ENCODE measurements around the gene LRFN5. TPM values are rescaled to one million over a fixed set of nuclear protein-coding genes. Genes with fewer than 3 reads are reported as not detected.

The LRFN5 gene
- polyA plus RNA-seq, 2 donors = 0.14 to 0.24 TPM

DNA sequence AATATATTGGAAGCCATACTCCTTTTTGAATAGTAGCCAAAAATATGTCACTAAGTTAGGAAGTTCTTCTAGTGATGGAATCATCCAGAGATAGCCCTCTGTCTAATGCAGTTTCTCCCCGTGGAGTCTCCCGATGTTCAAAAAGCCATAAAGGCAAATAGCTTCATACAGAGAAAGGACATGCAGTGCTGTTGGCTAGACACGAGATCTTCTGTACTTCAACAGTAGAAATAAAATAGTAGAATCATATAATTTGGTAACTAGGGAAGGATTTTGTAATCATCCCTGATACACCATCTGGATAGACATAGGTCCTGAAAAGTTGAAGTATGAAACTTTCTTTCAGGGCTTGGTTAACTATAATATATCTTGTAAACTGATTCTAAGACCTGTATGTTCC is 27.6 kb downstream of the LRFN5 start:
- Histone ChIP-seq H3K27me3 (ENCODE audit: control insufficient read depth in 1 of 2, insufficient read depth in 2 of 2, low read length in 2 of 2) (no peaks in the 10 kb centered on the region), H3K4me1 (ENCODE audit: control insufficient read depth in 2 of 2, insufficient read depth in 2 of 2, low read length in 1 of 2) (no peaks in the 10 kb centered on the region), H3K36me3 (ENCODE audit: control insufficient read depth in 2 of 2, insufficient read depth in 2 of 2, low read length in 1 of 2) (no peaks in the 10 kb centered on the region), H3K27ac (ENCODE audit: low read depth in 2 of 2, low read length in 1 of 2) (no peak overlapping the region), H3K4me3 (ENCODE audit: low read depth in 1 of 2, low read length in 2 of 2) (no peak overlapping the region), H3K9me3 (ENCODE audit: control insufficient read depth in 2 of 2, insufficient read depth in 1 of 2, low read depth in 1 of 2, low read length in 1 of 2) (no peaks in the 10 kb centered on the region)
- 77 to 81% methylated on average over 3 of the region's 3 CpGs for WGBS, 2 donors

DNA sequence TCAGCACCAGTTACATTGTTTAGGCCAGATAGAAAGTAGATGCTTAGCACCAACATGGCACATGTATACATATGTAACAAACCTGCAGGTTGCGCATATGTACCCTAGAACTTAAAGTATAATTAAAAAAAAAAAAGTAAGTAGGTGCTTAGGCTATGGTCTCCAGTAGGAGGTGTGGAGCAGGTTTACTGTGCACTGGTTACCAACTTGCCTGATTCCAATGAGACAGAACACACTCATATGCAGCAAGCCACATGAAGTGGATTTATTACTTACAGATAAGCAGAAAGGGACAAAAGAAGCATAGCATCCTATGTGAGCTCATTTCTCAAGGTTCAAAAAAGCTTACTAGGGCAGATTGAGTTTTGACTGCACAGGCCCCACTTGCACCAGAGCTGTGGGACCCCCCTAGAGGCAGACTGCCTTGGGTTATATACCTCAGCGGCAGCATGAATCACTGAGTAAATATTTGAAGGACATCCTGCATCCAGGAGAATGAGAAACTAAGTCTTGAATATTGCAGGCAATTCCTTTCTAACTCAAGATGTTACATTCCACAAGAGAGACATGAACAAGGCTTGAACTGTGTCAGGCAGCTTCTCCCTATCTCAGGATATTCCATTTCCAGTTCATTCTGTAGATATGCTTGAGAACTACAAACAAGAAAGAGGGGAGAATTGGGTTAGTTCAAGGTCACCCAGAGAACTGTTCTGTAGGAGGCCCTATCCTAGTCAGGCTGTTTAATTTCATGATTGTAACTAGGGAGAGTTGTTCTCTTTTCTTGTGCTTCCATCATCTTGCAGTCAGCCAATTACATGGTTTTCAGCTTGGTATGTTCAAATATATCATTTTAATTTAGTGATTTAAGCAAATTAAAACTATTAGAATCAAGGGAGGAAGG is 30.1 kb downstream of the LRFN5 start:
- no peak overlapping the region for H3K27ac ChIP-seq (ENCODE audit: low read depth in 2 of 2, low read length in 1 of 2)
- H3K27me3 ChIP-seq (ENCODE audit: control insufficient read depth in 1 of 2, insufficient read depth in 2 of 2, low read length in 2 of 2) = no peaks in the 10 kb centered on the region
- WGBS, 2 donors = 80% methylated on average over 2 of the region's 2 CpGs

GRCh38 chr14:41641690-41642089 is 35.0 kb downstream of the LRFN5 start:
- no peaks in the 10 kb centered on the region for H3K27me3 ChIP-seq (ENCODE audit: control insufficient read depth in 1 of 2, insufficient read depth in 2 of 2, low read length in 2 of 2)
- H3K4me1 ChIP-seq (ENCODE audit: control insufficient read depth in 2 of 2, insufficient read depth in 2 of 2, low read length in 1 of 2) = no peaks in the 10 kb centered on the region
- no peak overlapping the region for H3K4me3 ChIP-seq (ENCODE audit: low read depth in 1 of 2, low read length in 2 of 2)
- no peaks in the 10 kb centered on the region for H3K36me3 ChIP-seq (ENCODE audit: control insufficient read depth in 2 of 2, insufficient read depth in 2 of 2, low read length in 1 of 2)
- 84 to 97% methylated on average over 1 of the region's 1 CpG for WGBS, 2 donors
- no peak overlapping the region for H3K27ac ChIP-seq (ENCODE audit: low read depth in 2 of 2, low read length in 1 of 2)
- no peaks in the 10 kb centered on the region for H3K9me3 ChIP-seq (ENCODE audit: control insufficient read depth in 2 of 2, insufficient read depth in 1 of 2, low read depth in 1 of 2, low read length in 1 of 2)

More for the DNA sequence above, 30.1 kb downstream of the LRFN5 start:
- Histone ChIP-seq H3K9me3 (ENCODE audit: control insufficient read depth in 2 of 2, insufficient read depth in 1 of 2, low read depth in 1 of 2, low read length in 1 of 2) (no peaks in the 10 kb centered on the region), H3K36me3 (ENCODE audit: control insufficient read depth in 2 of 2, insufficient read depth in 2 of 2, low read length in 1 of 2) (no peaks in the 10 kb centered on the region), H3K4me1 (ENCODE audit: control insufficient read depth in 2 of 2, insufficient read depth in 2 of 2, low read length in 1 of 2) (no peaks in the 10 kb centered on the region), H3K4me3 (ENCODE audit: low read depth in 1 of 2, low read length in 2 of 2) (no peak overlapping the region)

- H3K27ac ChIP-seq (ENCODE audit: low read depth in 2 of 2, low read length in 1 of 2) = no peak overlapping the region
- 56 to 73% methylated on average over 1 of the region's 1 CpG for WGBS, 2 donors
- H3K4me1 ChIP-seq (ENCODE audit: control insufficient read depth in 2 of 2, insufficient read depth in 2 of 2, low read length in 1 of 2) = no peaks in the 10 kb centered on the region
- H3K9me3 ChIP-seq (ENCODE audit: control insufficient read depth in 2 of 2, insufficient read depth in 1 of 2, low read depth in 1 of 2, low read length in 1 of 2) = no peaks in the 10 kb centered on the region
- H3K36me3 ChIP-seq (ENCODE audit: control insufficient read depth in 2 of 2, insufficient read depth in 2 of 2, low read length in 1 of 2) = no peaks in the 10 kb centered on the region
- H3K4me3 ChIP-seq (ENCODE audit: low read depth in 1 of 2, low read length in 2 of 2) = no peak overlapping the region
- H3K27me3 ChIP-seq (ENCODE audit: control insufficient read depth in 1 of 2, insufficient read depth in 2 of 2, low read length in 2 of 2) = no peaks in the 10 kb centered on the region
Measured at GRCh38 chr14:41642367-41642766, 35.7 kb downstream of the LRFN5 start.

GRCh38 chr14:41642789-41643188 is 36.1 kb downstream of the LRFN5 start:
- Histone ChIP-seq H3K36me3 (ENCODE audit: control insufficient read depth in 2 of 2, insufficient read depth in 2 of 2, low read length in 1 of 2) (no peaks in the 10 kb centered on the region), H3K27me3 (ENCODE audit: control insufficient read depth in 1 of 2, insufficient read depth in 2 of 2, low read length in 2 of 2) (no peaks in the 10 kb centered on the region), H3K4me3 (ENCODE audit: low read depth in 1 of 2, low read length in 2 of 2) (no peak overlapping the region), H3K4me1 (ENCODE audit: control insufficient read depth in 2 of 2, insufficient read depth in 2 of 2, low read length in 1 of 2) (no peaks in the 10 kb centered on the region), H3K27ac (ENCODE audit: low read depth in 2 of 2, low read length in 1 of 2) (no peak overlapping the region), H3K9me3 (ENCODE audit: control insufficient read depth in 2 of 2, insufficient read depth in 1 of 2, low read depth in 1 of 2, low read length in 1 of 2) (no peaks in the 10 kb centered on the region)
- WGBS, 2 donors = 86 to 90% methylated on average over 2 of the region's 2 CpGs

GRCh38 chr14:41644606-41645005 is 37.9 kb downstream of the LRFN5 start:
- Histone ChIP-seq H3K4me3 (ENCODE audit: low read depth in 1 of 2, low read length in 2 of 2) (no peak overlapping the region), H3K4me1 (ENCODE audit: control insufficient read depth in 2 of 2, insufficient read depth in 2 of 2, low read length in 1 of 2) (no peaks in the 10 kb centered on the region), H3K27me3 (ENCODE audit: control insufficient read depth in 1 of 2, insufficient read depth in 2 of 2, low read length in 2 of 2) (no peaks in the 10 kb centered on the region), H3K27ac (ENCODE audit: low read depth in 2 of 2, low read length in 1 of 2) (no peak overlapping the region), H3K36me3 (ENCODE audit: control insufficient read depth in 2 of 2, insufficient read depth in 2 of 2, low read length in 1 of 2) (no peaks in the 10 kb centered on the region), H3K9me3 (ENCODE audit: control insufficient read depth in 2 of 2, insufficient read depth in 1 of 2, low read depth in 1 of 2, low read length in 1 of 2) (no peaks in the 10 kb centered on the region)
- 86 to 91% methylated on average over 1 of the region's 1 CpG for WGBS, 2 donors

- no peaks in the 10 kb centered on the region for H3K36me3 ChIP-seq (ENCODE audit: control insufficient read depth in 2 of 2, insufficient read depth in 2 of 2, low read length in 1 of 2)
- H3K4me1 ChIP-seq (ENCODE audit: control insufficient read depth in 2 of 2, insufficient read depth in 2 of 2, low read length in 1 of 2) = no peaks in the 10 kb centered on the region
- no peaks in the 10 kb centered on the region for H3K27me3 ChIP-seq (ENCODE audit: control insufficient read depth in 1 of 2, insufficient read depth in 2 of 2, low read length in 2 of 2)
- 72 to 79% methylated on average over 1 of the region's 1 CpG for WGBS, 2 donors
- H3K9me3 ChIP-seq (ENCODE audit: control insufficient read depth in 2 of 2, insufficient read depth in 1 of 2, low read depth in 1 of 2, low read length in 1 of 2) = no peaks in the 10 kb centered on the region
- no peak overlapping the region for H3K4me3 ChIP-seq (ENCODE audit: low read depth in 1 of 2, low read length in 2 of 2)
- no peak overlapping the region for H3K27ac ChIP-seq (ENCODE audit: low read depth in 2 of 2, low read length in 1 of 2)
Measured at GRCh38 chr14:41650802-41651201, 44.1 kb downstream of the LRFN5 start.

- no peaks in the 10 kb centered on the region for H3K27me3 ChIP-seq (ENCODE audit: control insufficient read depth in 1 of 2, insufficient read depth in 2 of 2, low read length in 2 of 2)
- H3K4me1 ChIP-seq (ENCODE audit: control insufficient read depth in 2 of 2, insufficient read depth in 2 of 2, low read length in 1 of 2) = no peaks in the 10 kb centered on the region
- no peaks in the 10 kb centered on the region for H3K36me3 ChIP-seq (ENCODE audit: control insufficient read depth in 2 of 2, insufficient read depth in 2 of 2, low read length in 1 of 2)
- H3K4me3 ChIP-seq (ENCODE audit: low read depth in 1 of 2, low read length in 2 of 2) = no peak overlapping the region
- 33 to 36% methylated on average over 1 of the region's 1 CpG for WGBS, 2 donors
- no peak overlapping the region for H3K27ac ChIP-seq (ENCODE audit: low read depth in 2 of 2, low read length in 1 of 2)
- no peaks in the 10 kb centered on the region for H3K9me3 ChIP-seq (ENCODE audit: control insufficient read depth in 2 of 2, insufficient read depth in 1 of 2, low read depth in 1 of 2, low read length in 1 of 2)
Measured at GRCh38 chr14:41654196-41654595, 47.5 kb downstream of the LRFN5 start.

DNA sequence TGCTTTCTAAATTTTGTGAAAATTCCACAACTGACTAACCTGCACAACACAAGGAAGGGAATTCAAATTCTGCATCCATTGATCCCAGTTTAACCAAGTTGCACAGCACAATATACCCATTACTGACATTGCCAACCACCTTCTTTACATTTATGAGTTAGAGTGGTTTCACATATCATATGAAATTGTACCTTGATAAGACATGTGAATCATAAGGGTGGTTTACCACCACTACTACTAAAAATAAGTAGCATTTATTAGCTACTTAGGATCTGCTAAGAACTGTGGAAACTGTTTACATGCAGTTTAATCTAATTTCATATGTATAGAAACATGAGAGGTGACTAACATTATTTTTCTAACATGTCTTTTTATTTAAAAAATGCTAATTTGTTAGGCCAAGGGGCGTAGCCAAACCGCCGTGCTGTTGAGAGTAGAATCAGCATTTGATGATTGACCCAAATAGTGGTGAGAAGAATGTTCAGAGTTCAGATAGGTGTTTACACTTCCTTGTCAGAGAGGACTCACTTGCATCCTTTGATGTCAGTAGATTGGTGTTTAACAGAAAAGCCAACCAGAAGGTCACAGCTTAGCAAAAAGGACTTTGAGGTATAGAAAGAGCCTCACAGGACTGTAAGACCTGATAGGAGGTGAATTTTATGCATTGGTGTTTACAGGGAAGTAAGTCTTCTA is 56.2 kb downstream of the LRFN5 start:
- Histone ChIP-seq H3K4me3 (ENCODE audit: low read depth in 1 of 2, low read length in 2 of 2) (no peak overlapping the region), H3K4me1 (ENCODE audit: control insufficient read depth in 2 of 2, insufficient read depth in 2 of 2, low read length in 1 of 2) (no peaks in the 10 kb centered on the region), H3K27ac (ENCODE audit: low read depth in 2 of 2, low read length in 1 of 2) (no peak overlapping the region), H3K36me3 (ENCODE audit: control insufficient read depth in 2 of 2, insufficient read depth in 2 of 2, low read length in 1 of 2) (no peaks in the 10 kb centered on the region), H3K9me3 (ENCODE audit: control insufficient read depth in 2 of 2, insufficient read depth in 1 of 2, low read depth in 1 of 2, low read length in 1 of 2) (no peaks in the 10 kb centered on the region), H3K27me3 (ENCODE audit: control insufficient read depth in 1 of 2, insufficient read depth in 2 of 2, low read length in 2 of 2) (no peaks in the 10 kb centered on the region)
- WGBS, 2 donors = 57 to 72% methylated on average over 3 of the region's 3 CpGs

Data from esophagus (tissue), 2 donors.